ENCODE data around the gene JADE3.

GRCh38 chrX:47091149-47091775 is 179.0 kb downstream of the JADE3 start:
- no peak for TF ChIP-seq SUZ12 (IDR thresholded peaks at IDR 0.05; ENCODE audit: extremely low read depth, insufficient read depth, insufficient read length)
- no peak for TF ChIP-seq YY1 (IDR thresholded peaks at IDR 0.05; ENCODE audit: insufficient read depth, insufficient read length)
- TF ChIP-seq ZNF274 (IDR thresholded peaks at IDR 0.05; ENCODE audit: low read depth, low read length): no peak
